ENCODE results near the gene SCN1A.

Gene SCN1A

GRCh38 chr2:165967746-165968145 lies 160.1 kb downstream of the SCN1A start:
- no peak for DNase-seq

DNA sequence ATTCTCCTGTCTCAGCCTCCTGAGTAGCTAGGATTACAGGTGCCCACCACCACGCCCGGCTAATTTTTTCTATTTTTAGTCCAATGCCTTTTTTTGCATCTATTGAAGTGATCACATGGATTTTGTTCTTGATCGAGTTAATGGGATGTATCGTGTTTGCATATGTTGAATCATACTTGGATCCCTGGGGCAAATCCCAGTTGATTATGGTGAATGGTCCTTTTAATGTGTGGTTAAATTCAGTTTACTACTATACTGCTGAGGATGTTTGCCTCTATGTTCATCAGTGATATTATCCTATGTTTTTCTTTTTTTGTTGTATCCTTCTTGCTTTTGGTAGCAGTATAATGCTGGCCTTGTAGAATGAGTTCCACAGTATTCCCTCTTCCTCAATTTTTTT lies 166.0 kb downstream of the SCN1A start:
- DNase-seq: no peak

DNA sequence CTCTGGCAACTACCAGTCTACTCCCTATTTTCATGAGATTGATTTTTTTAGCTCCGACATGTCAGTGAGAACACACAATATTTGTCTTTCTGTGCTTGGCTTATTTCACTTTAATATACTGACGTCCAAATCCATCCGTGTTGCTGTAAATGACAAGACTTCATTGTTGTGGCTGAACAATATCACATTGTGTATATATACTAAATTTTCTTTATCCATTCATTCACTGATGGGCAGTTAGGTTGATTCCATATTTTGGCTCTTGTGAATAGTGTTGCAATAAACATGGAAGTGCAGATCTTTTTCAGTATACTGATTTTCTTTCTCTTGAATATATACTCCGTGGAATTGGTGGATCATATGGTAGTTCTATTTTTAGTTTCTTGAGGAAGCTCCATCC lies 168.4 kb downstream of the SCN1A start:
- DNase-seq: no peak

GRCh38 chr2:165958313-165958960 lies 169.4 kb downstream of the SCN1A start:
- no peak for DNase-seq

DNA sequence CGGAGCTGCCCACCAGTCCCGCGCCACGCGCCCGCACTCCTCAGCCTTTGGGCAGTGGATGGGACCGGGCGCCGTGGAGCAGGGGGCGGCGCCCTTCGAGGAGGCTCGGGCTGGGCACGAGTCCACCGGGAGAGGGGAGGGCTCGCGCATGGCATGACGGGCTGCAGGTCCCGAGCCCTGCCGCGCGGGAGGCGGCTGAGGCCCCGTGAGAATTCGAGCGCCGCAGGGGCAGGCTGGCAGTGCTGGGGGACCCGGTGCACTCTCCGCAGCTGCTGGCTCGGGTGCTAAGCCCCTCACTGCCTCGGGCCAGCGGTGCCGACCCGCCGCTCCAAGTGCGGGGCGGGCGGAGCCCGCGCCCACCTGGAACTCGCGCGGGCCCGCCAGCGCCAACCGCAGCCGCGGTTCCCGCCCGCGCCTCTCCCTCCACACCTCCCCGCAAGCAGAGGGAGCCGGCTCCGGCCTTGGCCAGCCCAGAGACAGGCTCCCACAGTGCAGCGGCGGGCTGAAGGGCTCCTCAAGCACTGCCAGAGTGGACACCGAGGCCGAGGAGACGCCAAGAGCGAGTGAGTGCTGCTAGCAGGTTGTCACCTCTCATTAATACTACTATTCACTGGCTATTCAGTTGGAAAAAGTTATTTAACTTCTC lies 170.7 kb downstream of the SCN1A start:
- DNase-seq: no peak

DNA sequence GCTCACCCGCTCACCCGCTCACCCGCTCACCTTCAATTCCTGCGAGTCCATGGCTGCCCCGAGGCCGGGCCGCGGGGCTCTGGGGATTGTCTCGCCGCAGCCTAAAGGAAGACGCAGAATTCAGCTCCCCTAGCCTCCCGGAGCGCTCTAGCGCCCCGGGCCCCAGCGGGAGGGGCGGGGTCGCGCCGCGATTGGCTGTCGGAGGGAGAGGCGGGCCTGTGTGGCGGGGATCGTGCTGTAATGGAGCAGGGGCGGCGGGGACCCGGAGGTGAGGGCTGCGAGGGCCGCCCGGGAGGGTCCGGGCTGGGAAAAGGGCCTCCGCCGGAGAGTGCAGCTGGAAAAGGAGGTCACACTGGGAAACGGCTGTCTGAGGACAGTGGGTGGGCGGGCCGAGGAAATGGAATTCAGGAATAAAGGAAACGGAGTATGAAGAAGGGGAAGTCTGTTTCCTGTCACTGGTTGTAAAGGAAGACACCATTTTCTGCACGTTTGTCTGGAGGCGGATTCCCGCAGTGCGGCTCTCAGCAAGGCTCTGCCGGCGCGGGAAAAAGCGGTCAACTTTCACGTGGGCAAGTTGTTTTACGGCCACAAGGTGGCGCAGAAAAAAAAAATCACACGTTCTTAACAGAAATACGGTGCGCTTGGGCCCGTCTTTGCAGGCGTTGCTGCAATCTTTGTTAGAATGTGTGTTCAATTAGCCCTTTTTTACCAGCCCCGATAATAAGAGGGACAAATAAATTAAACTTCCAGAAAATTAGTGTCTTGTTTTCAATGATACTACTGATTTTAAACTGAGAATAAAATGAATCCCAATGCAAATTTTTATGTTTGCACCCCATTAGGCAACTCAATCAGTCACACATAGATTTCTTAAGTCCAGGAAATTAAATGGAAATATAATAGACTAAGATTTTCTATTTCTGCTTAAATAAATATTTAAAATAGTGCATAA lies 173.9 kb downstream of the SCN1A start, which contains the start of gene TTC21B:
Gene TTC21B, minus strand, starts transcription at position 122 of the 952 bp plus-strand sequence. Its CDS starts 71 bp downstream, at position 51.
- peak; percentile 76 for DNase-seq

GRCh38 chr2:165953306-165953654 lies 174.5 kb downstream of the SCN1A start:
- no peak for DNase-seq

DNA sequence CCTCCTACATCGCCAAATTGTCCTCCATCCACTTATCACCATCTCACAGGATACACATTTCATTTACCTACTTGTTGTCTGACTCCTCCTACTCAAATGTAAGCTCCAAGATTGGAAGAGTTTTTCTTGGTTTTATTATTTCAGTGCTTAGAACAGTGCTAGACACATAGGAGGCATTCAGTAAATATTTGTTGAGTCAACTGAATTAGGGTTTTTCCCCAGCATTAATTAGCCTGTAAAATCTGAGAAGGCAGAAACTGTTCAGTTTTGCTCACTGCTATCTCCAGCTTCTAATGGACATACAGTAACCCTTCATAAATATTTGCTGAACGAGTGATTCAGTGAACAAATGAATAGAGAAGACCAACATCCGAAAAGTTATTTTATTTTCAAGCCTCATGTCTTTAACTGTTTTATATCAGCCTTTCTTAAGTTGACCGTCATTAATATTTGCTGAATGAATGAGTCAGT lies 175.0 kb downstream of the SCN1A start:
- DNase-seq: no peak

- DNase-seq: no peak
Measured at GRCh38 chr2:165952085-165952484, 175.7 kb downstream of the SCN1A start.

DNA sequence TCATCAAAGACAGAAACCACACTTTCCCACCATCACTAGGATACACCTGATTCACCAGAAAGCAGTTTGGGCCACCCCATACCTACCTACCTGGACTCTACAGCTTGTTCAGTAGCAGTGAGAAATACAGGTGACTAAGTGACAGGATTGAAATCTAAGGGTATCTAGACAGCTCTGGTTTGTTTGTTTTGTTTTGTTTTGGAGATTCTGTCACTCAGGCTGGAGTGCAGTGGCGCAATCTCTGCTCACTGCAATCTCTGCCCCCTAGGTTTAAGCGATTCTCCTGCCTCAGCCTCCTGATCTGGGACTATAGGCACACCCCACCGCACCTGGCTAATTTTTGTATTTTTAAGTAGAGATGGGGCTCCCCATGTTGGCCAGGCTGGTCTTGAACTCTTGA lies 177.4 kb downstream of the SCN1A start:
- no peak for DNase-seq

- no peak for DNase-seq
Measured at GRCh38 chr2:165941827-165942226, 186.0 kb downstream of the SCN1A start.

DNA sequence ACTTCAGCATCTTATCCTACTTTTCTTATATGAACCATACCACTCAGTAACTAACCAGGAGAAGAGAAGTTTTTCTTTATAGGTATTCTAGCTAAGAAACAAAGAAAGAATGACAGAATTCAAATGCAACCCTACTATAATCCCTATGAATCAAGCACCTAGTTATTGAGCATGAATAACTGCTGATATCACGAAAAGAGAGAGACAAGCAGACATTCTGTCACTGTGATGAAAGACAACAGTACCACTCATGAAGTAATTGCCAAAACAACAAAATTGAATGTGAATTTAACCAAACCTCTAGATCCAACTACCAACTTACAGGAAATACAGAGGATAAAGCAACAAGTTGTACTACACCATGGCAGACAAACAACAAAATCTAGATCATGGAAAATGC lies 189.6 kb downstream of the SCN1A start:
- DNase-seq: no peak

All from NCI-H524 treated with DMSO at 0.1 percent for 48 hours (cell line).